GM18508 (cell line): ENCODE data around the gene NEUROD2.

Source experiments
- ATAC-seq: cut with Tn5 transposase; IDR thresholded peaks from one replicate; pipeline ENCODE4 v1.9.1; 2021; ENCODE audit warnings: moderate number of reproducible peaks; ENCODE audit not compliant: insufficient read depth, unreplicated experiment

Gene NEUROD2

DNA sequence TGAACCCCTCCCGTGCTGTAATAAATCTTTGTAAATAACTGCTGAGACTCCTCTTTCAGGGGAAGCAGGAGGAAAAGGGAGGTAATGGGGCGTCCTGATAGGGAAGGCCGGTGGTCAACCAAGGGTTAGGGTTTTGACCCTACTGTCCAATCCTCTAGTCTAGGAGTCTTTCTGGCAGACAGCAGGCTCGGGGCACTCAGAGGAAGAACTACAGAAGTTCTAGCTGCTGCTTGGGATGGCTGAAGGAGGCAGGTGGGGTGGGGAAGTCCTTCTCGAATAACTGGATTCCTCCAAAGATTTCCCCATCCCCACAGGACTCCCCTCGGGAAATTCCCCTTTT lies 28.8 kb upstream of the NEUROD2 start:
- no peak for ATAC-seq

DNA sequence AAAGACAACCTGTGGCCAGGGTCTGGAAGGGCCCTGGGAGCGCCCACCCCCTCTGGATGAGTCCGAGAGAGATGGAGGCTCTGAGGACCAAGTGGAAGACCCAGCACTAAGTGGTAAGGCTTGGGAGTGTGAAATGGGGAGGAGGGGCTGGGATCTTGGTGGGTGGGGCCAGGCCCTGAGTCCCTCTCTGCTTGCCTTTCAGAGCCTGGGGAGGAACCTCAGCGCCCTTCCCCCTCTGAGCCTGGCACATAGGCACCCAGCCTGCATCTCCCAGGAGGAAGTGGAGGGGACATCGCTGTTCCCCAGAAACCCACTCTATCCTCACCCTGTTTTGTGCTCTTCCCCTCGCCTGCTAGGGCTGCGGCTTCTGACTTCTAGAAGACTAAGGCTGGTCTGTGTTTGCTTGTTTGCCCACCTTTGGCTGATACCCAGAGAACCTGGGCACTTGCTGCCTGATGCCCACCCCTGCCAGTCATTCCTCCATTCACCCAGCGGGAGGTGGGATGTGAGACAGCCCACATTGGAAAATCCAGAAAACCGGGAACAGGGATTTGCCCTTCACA lies 28.0 kb upstream of the NEUROD2 start:
- no peak for ATAC-seq

DNA sequence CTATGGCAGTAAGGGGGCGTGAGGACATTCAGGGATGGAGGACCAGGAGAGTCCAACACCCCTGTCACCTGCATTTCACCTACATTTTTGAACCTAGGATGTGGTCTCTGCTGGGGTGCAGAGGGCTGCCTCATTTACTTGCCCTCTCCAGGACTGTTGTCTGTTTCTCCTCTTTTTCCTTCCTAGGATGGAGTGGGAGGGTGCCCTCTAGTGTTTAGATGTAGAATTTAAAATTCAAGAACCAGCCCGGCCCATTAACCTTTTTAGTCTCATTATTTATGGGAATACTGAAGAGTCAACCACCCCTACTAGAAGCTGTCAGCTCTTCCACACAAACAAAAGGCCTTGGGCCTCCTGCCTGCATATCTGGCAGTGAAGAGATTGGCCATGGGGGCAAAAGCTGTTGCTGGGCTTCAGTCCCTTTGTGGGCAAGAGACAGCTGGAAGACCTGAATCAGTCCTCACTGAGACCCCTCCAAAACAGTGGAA lies 26.7 kb upstream of the NEUROD2 start:
- no peak for ATAC-seq

DNA sequence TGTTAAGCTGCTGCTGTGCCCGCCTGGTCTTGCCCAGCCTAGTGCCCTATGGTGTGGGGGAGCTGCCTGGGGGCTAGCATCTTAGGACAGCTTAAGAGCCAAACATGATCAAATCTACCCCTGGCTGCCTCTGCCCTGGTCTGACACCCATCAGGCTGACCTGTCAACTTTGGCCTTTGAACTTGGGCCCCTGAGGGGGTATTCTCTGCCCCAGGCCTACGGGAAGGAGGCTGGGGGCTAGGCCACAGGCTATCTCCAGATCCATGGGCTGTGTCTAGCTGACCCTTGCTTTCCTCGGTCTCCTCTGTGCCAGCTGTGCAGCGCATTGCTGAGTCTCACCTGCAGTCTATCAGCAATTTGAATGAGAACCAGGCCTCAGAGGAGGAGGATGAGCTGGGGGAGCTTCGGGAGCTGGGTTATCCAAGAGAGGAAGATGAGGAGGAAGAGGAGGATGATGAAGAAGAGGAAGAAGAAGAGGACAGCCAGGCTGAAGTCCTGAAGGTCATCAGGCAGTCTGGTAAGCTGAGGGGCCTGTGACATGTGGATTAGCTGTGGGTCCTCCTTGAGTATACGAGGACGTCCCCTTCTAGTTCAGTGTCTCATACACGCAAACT lies 26.0 kb upstream of the NEUROD2 start:
- no peak for ATAC-seq

DNA sequence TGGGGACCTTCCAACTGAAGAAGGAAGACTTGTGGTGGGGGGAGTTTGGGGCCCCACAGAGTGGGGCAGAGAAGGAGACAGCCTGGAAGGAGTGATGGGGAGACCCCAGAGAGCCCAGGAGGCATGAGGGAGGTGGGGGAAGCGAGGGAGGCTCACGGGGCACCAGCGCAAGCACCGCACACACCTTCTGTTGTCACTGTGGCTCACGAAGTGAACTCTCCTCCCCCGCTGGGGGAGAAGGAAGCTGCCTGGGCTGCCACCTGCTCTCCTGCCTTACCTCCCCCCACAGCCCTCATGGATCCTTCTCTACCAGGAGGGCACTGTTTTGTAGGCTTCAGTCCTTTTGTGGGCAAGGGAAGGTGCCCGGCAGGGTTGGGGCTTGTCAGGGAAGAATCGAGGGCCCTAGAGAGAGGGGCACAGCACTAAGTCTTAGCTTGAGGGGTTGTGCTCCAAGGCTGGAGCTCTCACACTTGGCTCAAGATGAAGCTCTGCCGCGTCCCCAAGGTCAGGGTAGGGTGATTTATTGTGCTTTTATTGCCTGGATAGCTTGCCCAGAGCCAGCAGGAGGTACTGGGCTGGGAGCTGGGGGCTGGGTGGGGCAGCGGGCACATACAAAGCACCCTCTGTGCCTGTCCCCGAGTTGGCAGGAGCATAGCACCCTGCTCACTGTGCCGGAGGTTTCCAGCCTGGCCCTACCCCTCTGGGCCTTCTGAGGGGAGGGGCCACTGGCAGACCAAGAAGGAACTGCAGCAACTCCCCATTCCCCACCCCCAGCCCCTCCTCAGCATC lies 24.6 kb upstream of the NEUROD2 start:
- ATAC-seq, result no peak

DNA sequence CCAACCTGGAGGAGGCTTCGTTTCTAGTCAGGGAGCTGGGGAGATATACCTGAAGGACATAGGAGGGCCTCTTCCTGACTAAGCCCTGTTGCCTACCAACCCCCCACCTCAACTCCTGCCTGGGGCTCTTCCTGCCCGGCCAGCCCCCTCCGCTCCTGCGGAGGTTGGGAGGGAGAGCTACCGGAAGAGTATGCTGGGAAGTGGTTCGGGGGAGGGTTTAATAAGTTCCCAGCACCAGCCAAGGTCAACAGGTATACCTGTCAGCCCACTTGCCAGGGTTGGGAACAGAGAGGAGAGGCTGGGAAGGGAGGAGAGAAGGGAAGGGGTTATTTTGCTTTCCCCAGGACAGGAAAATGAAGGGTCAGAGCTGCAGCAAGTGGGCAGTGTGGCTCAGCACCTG lies 23.7 kb upstream of the NEUROD2 start:
- no peak for ATAC-seq

DNA sequence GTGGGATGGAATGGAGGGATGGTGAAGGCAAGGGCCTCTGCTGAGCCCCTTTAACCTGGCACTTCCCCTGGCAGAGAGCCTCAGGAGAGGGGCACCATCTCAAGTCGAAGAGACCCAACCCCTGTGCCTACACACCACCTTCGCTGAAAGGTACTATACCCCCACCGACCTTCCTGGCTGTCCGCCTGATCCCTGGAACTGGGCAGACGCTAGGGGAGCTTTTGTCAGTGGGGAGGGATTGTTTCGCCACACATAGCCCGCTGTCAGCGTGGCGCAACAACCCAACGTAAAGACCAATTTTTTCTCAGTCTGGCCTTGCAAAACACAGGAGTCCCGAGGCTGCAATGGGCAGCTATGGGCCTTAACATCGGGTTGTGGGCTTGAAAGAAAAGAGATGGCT lies 22.2 kb upstream of the NEUROD2 start:
- no peak for ATAC-seq

DNA sequence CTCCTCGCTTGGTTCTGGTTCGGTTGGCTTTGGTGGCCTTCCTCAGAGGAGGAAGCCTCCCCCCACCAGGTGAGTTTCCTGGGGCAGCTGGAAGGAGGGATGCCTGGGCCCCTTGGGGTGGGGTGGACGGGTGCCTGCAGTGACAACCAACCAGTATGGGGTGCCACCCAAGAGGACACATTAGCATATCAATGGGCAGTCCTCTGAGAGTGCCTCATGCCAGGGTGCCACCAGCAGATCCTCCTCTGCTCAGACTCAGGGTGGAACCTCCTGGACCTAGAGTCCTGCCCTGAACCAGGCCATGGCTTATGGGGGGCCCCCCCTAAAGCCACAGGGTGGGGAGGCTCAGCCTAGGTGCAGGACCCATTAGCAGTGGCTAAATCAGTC lies 21.8 kb upstream of the NEUROD2 start:
- ATAC-seq, result no peak

DNA sequence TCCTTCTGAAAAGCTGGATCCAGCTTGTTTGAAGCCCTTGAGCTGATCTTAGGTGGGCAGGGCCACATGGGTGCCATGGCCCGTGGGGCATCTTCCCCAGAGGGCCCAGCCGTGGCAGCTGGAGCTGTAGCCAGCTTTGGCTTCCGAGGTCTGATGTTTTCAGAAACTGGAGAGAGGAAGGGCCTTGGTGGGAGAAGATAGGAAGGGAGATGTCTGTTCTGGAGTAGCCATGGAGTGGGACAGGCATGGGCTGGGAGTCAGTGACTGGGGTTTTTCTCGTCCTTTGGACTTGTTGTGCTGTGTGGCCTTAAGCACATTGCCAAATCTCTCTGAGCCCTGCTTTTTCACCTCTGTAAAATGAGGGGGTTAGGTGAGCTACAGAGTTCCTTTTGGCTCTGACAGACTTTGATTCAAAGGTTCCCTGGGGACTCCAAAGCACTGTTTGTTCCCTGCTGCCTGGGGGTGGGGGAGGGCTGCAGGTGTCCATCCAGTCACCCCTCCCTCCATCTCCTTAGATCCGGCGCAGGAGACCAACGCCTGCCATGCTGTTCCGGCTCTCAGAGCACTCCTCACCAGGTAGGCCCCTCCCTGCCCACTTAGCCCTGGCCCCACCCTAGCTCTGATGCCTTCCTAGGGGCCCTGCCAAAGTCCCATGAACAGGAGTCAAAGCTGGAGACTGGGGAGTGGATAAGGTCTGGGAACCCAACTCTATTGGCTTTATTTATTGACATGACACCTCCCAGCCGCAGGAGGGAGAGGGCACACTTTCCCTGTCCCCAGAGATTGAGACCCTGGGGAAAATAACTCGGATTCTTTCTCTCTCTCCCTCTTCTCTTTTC lies 21.2 kb upstream of the NEUROD2 start:
- ATAC-seq, result no peak

DNA sequence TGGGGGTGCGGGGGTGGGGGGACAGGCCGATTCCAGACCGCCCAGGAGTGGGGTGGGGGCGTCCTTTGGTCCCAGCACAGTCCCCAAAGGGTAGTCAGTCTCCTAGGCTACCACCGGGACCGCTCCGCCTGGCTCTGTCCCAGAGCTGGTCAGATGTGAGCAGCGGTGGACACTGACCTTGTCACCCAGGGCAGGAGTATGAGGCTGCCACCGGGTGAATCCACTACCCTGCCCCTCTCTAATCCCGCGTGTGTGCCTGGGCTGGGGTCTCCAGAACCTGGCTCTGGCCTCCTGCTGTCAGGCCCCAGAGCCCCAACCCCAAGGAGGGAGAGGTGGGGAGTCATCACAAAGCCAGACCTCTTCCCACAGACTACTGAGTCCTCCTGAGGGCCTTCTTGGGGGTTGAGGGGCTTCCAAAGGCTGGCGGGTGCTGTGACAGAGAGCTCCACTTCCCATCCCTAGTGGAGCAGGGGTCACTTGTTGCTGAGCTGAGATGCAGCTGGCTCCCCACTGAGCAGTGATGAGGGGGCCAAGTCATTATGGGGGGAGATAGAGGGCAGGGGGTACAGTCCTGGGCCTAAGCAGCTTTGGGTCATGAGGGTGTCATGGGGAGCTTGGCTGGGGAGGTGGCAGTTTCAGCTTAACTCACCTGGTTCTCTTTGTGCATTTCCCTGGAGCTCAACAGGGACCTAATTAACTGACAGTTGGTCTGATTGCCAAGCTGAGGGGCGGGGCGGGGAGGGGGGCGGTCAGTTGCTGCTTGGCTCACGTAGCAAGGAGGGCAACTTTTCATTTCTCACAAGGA lies 20.2 kb upstream of the NEUROD2 start:
- no peak for ATAC-seq

DNA sequence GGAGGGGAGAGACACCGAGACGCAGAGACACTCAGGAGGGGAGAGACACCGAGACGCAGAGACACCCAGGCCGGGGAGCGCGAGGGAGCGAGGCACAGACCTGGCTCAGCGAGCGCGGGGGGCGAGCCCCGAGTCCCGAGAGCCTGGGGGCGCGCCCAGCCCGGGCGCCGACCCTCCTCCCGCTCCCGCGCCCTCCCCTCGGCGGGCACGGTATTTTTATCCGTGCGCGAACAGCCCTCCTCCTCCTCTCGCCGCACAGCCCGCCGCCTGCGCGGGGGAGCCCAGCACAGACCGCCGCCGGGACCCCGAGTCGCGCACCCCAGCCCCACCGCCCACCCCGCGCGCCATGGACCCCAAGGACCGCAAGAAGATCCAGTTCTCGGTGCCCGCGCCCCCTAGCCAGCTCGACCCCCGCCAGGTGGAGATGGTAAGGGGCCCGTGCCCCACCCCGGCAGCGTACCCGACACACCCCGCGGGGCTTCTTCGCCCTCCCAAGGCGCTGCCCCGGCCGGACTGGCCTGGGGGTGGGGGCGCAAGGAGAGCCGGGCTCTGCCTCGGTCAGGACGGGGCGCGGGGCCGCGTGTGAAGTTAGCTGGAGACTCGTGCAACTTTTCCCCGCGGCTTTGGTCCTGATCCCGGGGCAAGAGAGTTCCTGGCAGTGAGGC lies 19.5 kb upstream of the NEUROD2 start:
- ATAC-seq, result no peak

DNA sequence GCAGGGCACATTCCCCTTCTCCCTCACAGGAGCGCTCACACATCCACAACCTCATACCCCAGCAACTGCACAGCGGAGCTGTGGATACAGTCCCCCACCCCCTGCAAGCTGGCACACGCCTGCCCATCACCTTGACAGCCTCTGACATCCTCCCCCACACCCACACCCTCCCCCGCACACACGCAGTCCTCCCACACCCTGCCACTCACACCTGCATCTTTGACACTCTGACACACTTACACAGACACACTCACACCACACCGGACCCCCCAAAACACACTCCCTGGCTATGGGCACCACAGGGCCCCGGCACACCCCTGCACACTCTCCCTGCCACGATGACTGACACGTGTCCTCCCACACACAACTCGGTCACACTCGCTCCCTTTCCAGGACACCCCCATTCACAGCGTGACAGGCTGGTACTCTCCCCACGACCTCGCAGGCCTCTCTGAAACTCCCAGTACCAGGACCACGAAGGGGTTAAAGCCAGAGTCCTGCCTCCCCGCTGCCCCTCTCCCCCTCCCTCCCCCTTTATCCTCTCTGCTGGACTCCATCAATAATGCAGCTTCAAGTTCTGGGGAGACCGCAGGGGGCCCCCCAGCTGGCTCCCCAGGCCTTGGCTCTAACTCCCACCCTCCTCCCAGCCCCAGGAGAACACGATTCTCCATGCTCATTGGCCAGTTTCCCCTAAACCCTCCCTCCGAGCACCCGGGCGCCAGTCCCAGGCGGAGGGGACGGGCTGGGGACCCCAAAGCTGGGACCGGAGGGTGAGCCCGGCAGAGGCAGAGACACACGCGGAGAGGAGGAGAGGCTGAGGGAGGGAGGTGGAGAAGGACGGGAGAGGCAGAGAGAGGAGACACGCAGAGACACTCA lies 18.7 kb upstream of the NEUROD2 start, which contains the start of gene PPP1R1B:
PPP1R1B (plus strand) TSS at position 782 of the 876 bp plus-strand sequence. CDS start 441 bp downstream, outside the sequence.
- ATAC-seq, result no peak

DNA sequence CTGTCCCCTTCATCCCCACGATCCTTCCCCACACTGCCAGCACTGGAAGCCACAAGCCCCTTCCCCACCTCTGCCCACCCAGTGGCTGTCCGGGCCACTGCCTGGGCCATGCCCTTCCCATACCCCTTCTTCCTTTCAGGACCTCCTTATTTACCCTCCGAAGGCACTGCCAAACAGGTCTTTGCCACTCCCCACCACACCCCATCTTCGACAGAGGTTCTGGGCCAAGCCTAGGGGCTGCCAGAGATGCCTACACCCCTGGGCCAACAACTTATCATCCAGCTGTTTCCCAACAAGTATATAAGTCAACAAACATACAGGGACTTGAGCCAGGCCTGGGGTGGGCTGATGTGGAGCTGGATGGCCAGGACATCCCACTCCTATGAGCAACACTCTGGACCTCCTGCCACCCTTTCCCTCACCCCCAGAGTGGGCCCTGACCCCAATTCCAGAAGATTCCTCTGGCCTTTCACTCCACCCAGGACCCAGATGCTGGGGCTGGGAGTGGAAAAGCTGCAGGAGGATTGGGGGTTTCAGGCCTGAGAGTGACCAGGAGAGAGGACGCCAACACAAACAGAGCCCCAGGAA lies 17.6 kb upstream of the NEUROD2 start:
- no peak for ATAC-seq

DNA sequence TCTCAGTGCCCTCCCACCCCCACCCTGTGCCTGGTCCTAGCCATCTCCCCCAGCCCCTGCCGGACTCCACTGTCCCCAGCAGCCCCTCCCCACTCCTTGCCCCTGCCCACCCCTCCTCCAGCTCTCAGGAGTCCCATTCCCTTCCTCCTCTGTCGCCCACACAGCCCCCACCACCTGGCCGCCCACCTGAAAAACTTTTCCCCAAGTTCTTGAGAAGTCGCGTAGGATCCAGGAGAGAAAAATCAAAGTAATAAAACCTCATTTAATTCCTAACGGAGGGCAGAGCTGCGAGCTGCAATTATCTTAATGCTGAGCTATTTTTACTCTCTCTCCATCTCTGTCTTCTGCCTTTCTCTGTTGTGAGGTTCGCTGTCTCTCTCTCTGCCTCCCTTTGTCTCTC lies 16.6 kb upstream of the NEUROD2 start:
- ATAC-seq, result no peak

DNA sequence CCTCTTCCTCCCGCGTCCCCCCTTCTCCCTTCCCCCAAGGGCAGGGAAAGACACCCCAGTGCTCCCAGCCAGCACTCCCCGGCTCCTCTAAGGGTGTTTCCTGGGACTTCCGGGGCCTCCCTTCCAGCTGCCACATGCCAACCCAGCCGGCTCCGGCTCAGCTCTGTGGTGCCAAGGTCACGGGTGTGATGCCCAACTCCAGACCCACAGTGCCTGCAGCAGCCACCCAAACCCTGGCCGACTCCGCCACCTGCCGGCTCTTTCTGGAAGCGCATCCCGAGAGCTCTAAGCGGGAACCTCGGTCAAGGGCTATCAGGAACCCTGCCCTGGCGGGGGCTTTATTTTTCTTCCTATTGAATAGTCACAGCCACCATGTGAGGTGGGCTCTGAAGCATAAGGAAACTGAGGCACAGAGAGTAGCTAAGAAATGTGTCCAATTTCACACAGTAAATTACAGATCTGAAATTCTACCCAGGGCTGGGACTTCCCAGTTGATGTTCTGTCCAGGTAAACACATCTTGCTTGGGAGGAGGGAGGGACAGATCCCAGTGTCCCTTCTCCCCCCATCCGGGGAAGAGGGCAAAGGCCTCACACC lies 15.7 kb upstream of the NEUROD2 start:
- no peak for ATAC-seq

DNA sequence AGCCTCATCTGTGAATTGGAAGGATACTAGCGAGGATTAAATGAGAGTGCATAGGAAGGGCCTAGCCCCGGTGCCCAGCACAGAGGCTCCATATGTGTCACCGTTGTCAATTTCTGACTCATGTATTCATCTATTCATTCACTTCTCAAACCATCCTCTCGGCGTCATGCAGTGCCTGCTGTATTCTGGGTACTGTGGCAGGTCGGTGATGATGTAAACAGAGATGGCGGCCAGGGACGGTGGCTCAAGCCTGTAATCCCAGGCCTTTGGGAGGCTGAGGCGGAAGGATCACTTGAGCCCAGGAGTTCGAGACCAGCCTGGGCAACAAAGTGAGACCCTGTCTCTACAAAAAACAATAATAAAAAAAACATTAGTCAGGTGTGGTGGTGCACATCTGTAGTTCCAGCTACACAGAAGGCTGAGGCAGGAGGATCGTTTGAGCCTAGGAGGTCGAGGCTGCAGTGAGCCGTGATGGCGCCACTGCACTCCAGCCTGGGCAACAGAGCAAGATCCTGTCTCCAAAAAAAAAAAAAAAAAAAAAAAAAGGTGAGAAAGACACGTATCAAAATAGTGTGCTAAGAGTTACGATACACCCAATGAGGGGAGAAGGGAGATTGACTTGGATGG lies 14.8 kb upstream of the NEUROD2 start:
- no peak for ATAC-seq
